Naive thymus-derived CD4-positive, alpha-beta T cell (primary cell): ENCODE data around the gene SORL1-AS1.

Source experiments
- ATAC-seq: fragments of 150-1000 bp; cut with Tn5 transposase; 2 replicates; pipeline ENCODE4 v1.10.0; 2021; ENCODE audit warnings: mild to moderate bottlenecking, moderate library complexity
- CTCF ChIA-PET: fragments of 350-600 bp; sonication (Branson Sonifier 250); formaldehyde crosslinking; loops from one replicate; lab custom pipeline; 2021; ENCODE audit warnings: antibody characterized with exemption; lab: Charles Lee
- POLR2A ChIA-PET: fragments of 350-600 bp; sonication (Branson Sonifier 250); formaldehyde crosslinking; loops from one replicate; lab custom pipeline; 2021; ENCODE audit warnings: antibody characterized with exemption, inconsistent platforms; lab: Charles Lee
- DNase-seq, 9 donors: peaks; one replicate each; pipeline versions ENCODE4 v3.0.0 to v3.0.0-alpha.2; 2020 to 2022; ENCODE audit warnings: mixed read lengths in 1 of 9
- H3K27ac ChIP-seq: one replicate; pipeline ENCODE4 v1.7.0; 2013; ENCODE audit warnings: mild to moderate bottlenecking, low read depth, low read length, moderate library complexity
- H3K27me3 ChIP-seq, 2 donors: one replicate each; pipeline ENCODE4 v1.7.0; 2013; ENCODE audit warnings: low read length in 2 of 2, mild to moderate bottlenecking in 2 of 2, moderate library complexity in 2 of 2; ENCODE audit not compliant: control insufficient read depth in 2 of 2, insufficient read depth in 2 of 2
- H3K36me3 ChIP-seq, 3 experiments: 1 replicate in 2 of 3; 2 replicates in 1 of 3; pipeline ENCODE4 v1.7.0; 2013; ENCODE audit warnings: low read length in 3 of 3, mild to moderate bottlenecking in 3 of 3, moderate library complexity in 1 of 3; ENCODE audit not compliant: insufficient read depth in 3 of 3, control insufficient read depth in 2 of 3
- H3K4me1 ChIP-seq, 2 donors: one replicate each; pipeline ENCODE4 v1.7.0; 2013; ENCODE audit warnings: low read length in 2 of 2, mild to moderate bottlenecking in 2 of 2, moderate library complexity in 1 of 2; ENCODE audit not compliant: control insufficient read depth in 2 of 2, insufficient read depth in 2 of 2
- H3K4me3 ChIP-seq: 2 replicates; pipeline ENCODE4 v1.7.0; 2013; ENCODE audit warnings: mild to moderate bottlenecking, low read length
- H3K9me3 ChIP-seq, 3 experiments: 1 replicate in 2 of 3; 2 replicates in 1 of 3; pipeline ENCODE4 v1.7.0; 2013; ENCODE audit warnings: low read length in 3 of 3; ENCODE audit not compliant: control insufficient read depth in 2 of 3
- H3K27ac Mint-ChIP-seq, 9 donors: one replicate each; pipeline ENCODE4 v1.8.0; 2020 to 2022; ENCODE audit warnings: mixed read lengths in 9 of 9, mild to moderate bottlenecking in 8 of 9, moderate library complexity in 5 of 9, inconsistent platforms in 2 of 9
- H3K27me3 Mint-ChIP-seq, 5 donors: one replicate each; pipeline ENCODE4 v1.8.0; 2021 to 2022; ENCODE audit warnings: mixed read lengths in 5 of 5, mild to moderate bottlenecking in 1 of 5
- H3K36me3 Mint-ChIP-seq, 5 donors: one replicate each; pipeline ENCODE4 v1.8.0; 2020 to 2022; ENCODE audit warnings: mixed read lengths in 5 of 5, mild to moderate bottlenecking in 3 of 5, inconsistent platforms in 1 of 5
- H3K4me1 Mint-ChIP-seq, 7 donors: one replicate each; pipeline ENCODE4 v1.8.0; 2020 to 2022; ENCODE audit warnings: mixed read lengths in 7 of 7, mild to moderate bottlenecking in 3 of 7, inconsistent platforms in 1 of 7
- H3K4me3 Mint-ChIP-seq, 10 donors: one replicate each; pipeline ENCODE4 v1.8.0; 2020 to 2022; ENCODE audit warnings: mild to moderate bottlenecking in 10 of 10, mixed read lengths in 10 of 10, moderate library complexity in 6 of 10, inconsistent platforms in 2 of 10
- H3K9me3 Mint-ChIP-seq, 11 donors: one replicate each; pipeline ENCODE4 v1.8.0; 2020 to 2022; ENCODE audit warnings: mixed read lengths in 11 of 11, mild to moderate bottlenecking in 4 of 11, inconsistent platforms in 1 of 11, moderate library complexity in 1 of 11
- intact Hi-C, 2 donors: fragments of 100-400 bp; cut with micrococcal nuclease; formaldehyde crosslinking; loops; one replicate each; pipeline ENCODE4 v1.15.1; 2023

Gene SORL1-AS1

GRCh38 chr11:121478895-121479697 is 26.3 kb upstream of the SORL1-AS1 start:
- H3K27me3 Mint-ChIP-seq: no peaks in the 10 kb centered on the region
- H3K9me3 Mint-ChIP-seq: peaks cover 0 to 5% (median 0%) of the 10 kb centered on the region in 11 donors
- H3K4me1 Mint-ChIP-seq: peaks cover 54 to 95% (median 87%) of the 10 kb centered on the region in 7 donors
- ATAC-seq (no peak), DNase-seq (no peak)
- peak overlapping the region in 8 of 9 donors; percentile 10 to 87 (median 72) for H3K27ac Mint-ChIP-seq
- peak overlapping the region in 2 of 10 donors; percentile 29 to 30 for H3K4me3 Mint-ChIP-seq
- Histone ChIP-seq H3K4me3 (no peak overlapping the region), H3K9me3 (no peaks in the 10 kb centered on the region), H3K4me1 (peaks cover 31 to 46% of the 10 kb centered on the region in 2 donors), H3K36me3 (peaks cover 8 to 33% (median 16%) of the 10 kb centered on the region in 3 experiments), H3K27ac (no peak overlapping the region), H3K27me3 (no peaks in the 10 kb centered on the region)
- CTCF ChIA-PET: interaction anchor here (0.5 to 0.6 kb wide), 2 partner anchors 11 to 70 kb away, joined by 3 read pairs; no protein-coding TSS in a partner anchor
- POLR2A ChIA-PET: interaction anchor here (0.9 to 7.9 kb wide), 5 partner anchors 11 to 28 kb away, joined by 3 to 77 read pairs (median 4); partner anchors contain the start of genes SORL1 and SORL1-AS1
- intact Hi-C loops: no loop called here
- peaks cover 1 to 47% (median 21%) of the 10 kb centered on the region in 5 donors for H3K36me3 Mint-ChIP-seq

- no peak overlapping the region for H3K27ac ChIP-seq
- no peaks in the 10 kb centered on the region for H3K9me3 ChIP-seq
- H3K4me3 ChIP-seq: no peak overlapping the region
- Mint-ChIP-seq H3K27ac (peak overlapping the region in 6 of 9 donors; percentile 51 to 89 (median 78)), H3K4me1 (peaks cover 50 to 95% (median 83%) of the 10 kb centered on the region in 7 donors), H3K27me3 (no peaks in the 10 kb centered on the region), H3K4me3 (peak overlapping the region in 2 of 10 donors; percentile 3 to 48), H3K36me3 (peaks cover 0 to 41% (median 15%) of the 10 kb centered on the region in 5 donors), H3K9me3 (peaks cover 0 to 5% (median 0%) of the 10 kb centered on the region in 11 donors)
- intact Hi-C loops: no loop called here
- H3K4me1 ChIP-seq: peaks cover 26 to 39% of the 10 kb centered on the region in 2 donors
- DNase-seq (no peak), ATAC-seq (no peak)
- ChIA-PET POLR2A (interaction anchor here (1.5 to 7.9 kb wide), 2 partner anchors 12 to 27 kb away, joined by 5 to 77 read pairs; partner anchors contain the start of genes SORL1 and SORL1-AS1), CTCF (interaction anchor here (0.6 kb wide), 1 partner anchor 10 kb away, joined by 3 read pairs; no protein-coding TSS in a partner anchor)
- peaks cover 8 to 36% (median 18%) of the 10 kb centered on the region in 3 experiments for H3K36me3 ChIP-seq
- H3K27me3 ChIP-seq: no peaks in the 10 kb centered on the region
These were observed 25.6 kb upstream of the SORL1-AS1 start for GRCh38 chr11:121478226-121478894.

- H3K27ac ChIP-seq: no peak overlapping the region
- Mint-ChIP-seq H3K27me3 (no peaks in the 10 kb centered on the region), H3K27ac (peak overlapping the region; percentile 23 to 90 (median 66)), H3K9me3 (peaks cover 0 to 5% (median 0%) of the 10 kb centered on the region in 11 donors), H3K4me3 (peak overlapping the region in 2 of 10 donors; percentile 6 to 75), H3K36me3 (peaks cover 6 to 60% (median 22%) of the 10 kb centered on the region in 5 donors), H3K4me1 (peaks cover 50 to 95% (median 83%) of the 10 kb centered on the region in 7 donors)
- DNase-seq: no peak
- H3K36me3 ChIP-seq: peaks cover 8 to 44% (median 20%) of the 10 kb centered on the region in 3 experiments
- no peaks in the 10 kb centered on the region for H3K9me3 ChIP-seq
- ChIA-PET POLR2A (interaction anchor here (1.2 to 2.5 kb wide), 4 partner anchors 12 to 109 kb away, joined by 3 to 10 read pairs (median 6); no protein-coding TSS in a partner anchor), CTCF (no interaction called here)
- H3K4me3 ChIP-seq: no peak overlapping the region
- peaks cover 13 to 48% of the 10 kb centered on the region in 2 donors for H3K4me1 ChIP-seq
- no peak for ATAC-seq
- H3K27me3 ChIP-seq: no peaks in the 10 kb centered on the region
- intact Hi-C loops: no loop called here
These were observed 23.7 kb upstream of the SORL1-AS1 start for GRCh38 chr11:121476379-121477032.

GRCh38 chr11:121474680-121475079 is 21.9 kb upstream of the SORL1-AS1 start:
- no peaks in the 10 kb centered on the region for H3K27me3 Mint-ChIP-seq
- H3K4me1 ChIP-seq: peaks cover 24 to 47% of the 10 kb centered on the region in 2 donors

GRCh38 chr11:121473064-121473777 is 20.5 kb upstream of the SORL1-AS1 start:
- H3K9me3 ChIP-seq: no peaks in the 10 kb centered on the region
- Mint-ChIP-seq H3K4me1 (peaks cover 68 to 98% (median 88%) of the 10 kb centered on the region in 7 donors), H3K27ac (peak overlapping the region in 7 of 9 donors; percentile 17 to 89 (median 54)), H3K27me3 (no peaks in the 10 kb centered on the region), H3K36me3 (peaks cover 13 to 72% (median 36%) of the 10 kb centered on the region in 5 donors), H3K4me3 (peak overlapping the region in 2 of 10 donors; percentile 43 to 51), H3K9me3 (no peaks in the 10 kb centered on the region)
- H3K4me1 ChIP-seq: peaks cover 37 to 57% of the 10 kb centered on the region in 2 donors
- ChIA-PET POLR2A (interaction anchor here (0.5 to 1.2 kb wide), 2 partner anchors 11 to 91 kb away, joined by 3 read pairs; no protein-coding TSS in a partner anchor), CTCF (no interaction called here)
- intact Hi-C loops: no loop called here
- H3K27me3 ChIP-seq: no peaks in the 10 kb centered on the region
- H3K4me3 ChIP-seq: no peak overlapping the region
- ATAC-seq: no peak
- H3K27ac ChIP-seq: no peak overlapping the region
- peaks cover 15 to 49% (median 21%) of the 10 kb centered on the region in 3 experiments for H3K36me3 ChIP-seq
- DNase-seq: no peak

More at GRCh38 chr11:121474680-121475079, 21.9 kb upstream of the SORL1-AS1 start:
- peaks cover 9 to 75% (median 32%) of the 10 kb centered on the region in 5 donors for H3K36me3 Mint-ChIP-seq
- H3K27ac Mint-ChIP-seq: peak overlapping the region in 6 of 9 donors; percentile 33 to 89 (median 80)
- POLR2A ChIA-PET: interaction anchor here (0.5 to 2.5 kb wide), 9 partner anchors 8 to 66 kb away, joined by 3 to 10 read pairs (median 4); no protein-coding TSS in a partner anchor
- H3K9me3 Mint-ChIP-seq: peaks cover 0 to 5% (median 0%) of the 10 kb centered on the region in 11 donors
- no peak for ATAC-seq
- H3K27ac ChIP-seq: no peak overlapping the region
- DNase-seq: no peak
- intact Hi-C loops: loop anchor here in 1 of 2 donors (2.0 kb wide), 1 partner anchor 16 kb away; no protein-coding TSS in a partner anchor
- peaks cover 19 to 59% (median 28%) of the 10 kb centered on the region in 3 experiments for H3K36me3 ChIP-seq
- no peaks in the 10 kb centered on the region for H3K27me3 ChIP-seq
- H3K4me1 Mint-ChIP-seq: peaks cover 57 to 97% (median 86%) of the 10 kb centered on the region in 7 donors
- H3K4me3 ChIP-seq: no peak overlapping the region
- CTCF ChIA-PET: interaction anchor here (0.6 to 1.5 kb wide), 7 partner anchors 12 to 160 kb away, joined by 3 to 6 read pairs (median 3); no protein-coding TSS in a partner anchor
- no peaks in the 10 kb centered on the region for H3K9me3 ChIP-seq
- peak overlapping the region in 2 of 10 donors; percentile 9 to 45 for H3K4me3 Mint-ChIP-seq
